GM21390 (cell line): ENCODE data around the gene DNAJB11.

Source experiments
- ATAC-seq: cut with Tn5 transposase; IDR thresholded peaks from one replicate; pipeline ENCODE4 v1.9.1; 2021; ENCODE audit not compliant: unreplicated experiment

DNAJB11 gene

GRCh38 chr3:186594591-186595113, 24.1 kb downstream of the DNAJB11 start:
- ATAC-seq = no peak

GRCh38 chr3:186596568-186597287, 26.2 kb downstream of the DNAJB11 start:
- ATAC-seq = no peak

GRCh38 chr3:186598108-186598784, 27.7 kb downstream of the DNAJB11 start:
- no peak for ATAC-seq

- ATAC-seq = no peak
Measured at GRCh38 chr3:186598794-186599141, 28.2 kb downstream of the DNAJB11 start.

GRCh38 chr3:186599142-186599784, 28.7 kb downstream of the DNAJB11 start:
- ATAC-seq = no peak

GRCh38 chr3:186599785-186600166, 29.3 kb downstream of the DNAJB11 start:
- no peak for ATAC-seq

- no peak for ATAC-seq
Measured at GRCh38 chr3:186600896-186601295, 30.4 kb downstream of the DNAJB11 start.

GRCh38 chr3:186603159-186603558, 32.6 kb downstream of the DNAJB11 start:
- ATAC-seq = no peak

GRCh38 chr3:186605078-186605477, 34.6 kb downstream of the DNAJB11 start:
- ATAC-seq = no peak

GRCh38 chr3:186605561-186606545, 35.3 kb downstream of the DNAJB11 start:
- ATAC-seq = no peak

- no peak for ATAC-seq
Measured at GRCh38 chr3:186608624-186609215, 38.2 kb downstream of the DNAJB11 start.

- ATAC-seq = no peak
Measured at GRCh38 chr3:186609247-186609868, 38.8 kb downstream of the DNAJB11 start.

GRCh38 chr3:186612065-186612464, 41.5 kb downstream of the DNAJB11 start:
- no peak for ATAC-seq

- no peak for ATAC-seq
Measured at GRCh38 chr3:186612721-186613636, 42.5 kb downstream of the DNAJB11 start, which contains the start of gene AHSG. TSS of gene AHSG (plus strand) at chr3:186613060. CDS start at chr3:186613142, 82 bp downstream.

GRCh38 chr3:186613637-186614265, 43.2 kb downstream of the DNAJB11 start:
- ATAC-seq = no peak

- no peak for ATAC-seq
Measured at GRCh38 chr3:186614266-186614596, 43.7 kb downstream of the DNAJB11 start.

GRCh38 chr3:186614597-186615483, 44.3 kb downstream of the DNAJB11 start:
- ATAC-seq = no peak

- ATAC-seq = no peak
Measured at GRCh38 chr3:186616299-186616617, 45.7 kb downstream of the DNAJB11 start.
